GM12878 (cell line): ENCODE results near the gene WTAP. TPM values are rescaled to one million over a fixed set of nuclear protein-coding genes. Genes with fewer than 3 reads are reported as not detected.
A peak's percentile ranks its signal among the peaks of the same experiment; 100 is the strongest.

ENCODE experiments used
- BACH1 ChIP-seq: fragments of 450-650 bp; IDR thresholded peaks from 2 replicates; pipeline ENCODE4 v1.6.1; 2017; ENCODE audit warnings: mild to moderate bottlenecking, borderline replicate concordance
- BHLHE40 ChIP-seq, 2 experiments: fragments of 450-650 bp in 1 of 2; IDR thresholded peaks; 2 replicates each; pipeline ENCODE4 v1.6.1; 2011 to 2017; ENCODE audit warnings: low read depth in 2 of 2, borderline replicate concordance in 1 of 2, improper control_type of control experiment in 1 of 2, low read length in 1 of 2, mild to moderate bottlenecking in 1 of 2
- BRCA1 ChIP-seq: IDR thresholded peaks from 2 replicates; pipeline ENCODE4 v1.6.1; 2011; ENCODE audit warnings: low read depth, low read length, improper control_type of control experiment
- CHD4 ChIP-seq: fragments of 200-600 bp; sonication (generic); IDR thresholded peaks from 2 replicates; pipeline ENCODE4 v1.6.1; 2016; ENCODE audit warnings: mild to moderate bottlenecking
- E4F1 ChIP-seq: fragments of 450-650 bp; IDR thresholded peaks from 2 replicates; pipeline ENCODE4 v1.6.1; 2018; ENCODE audit warnings: borderline replicate concordance, mild to moderate bottlenecking; ENCODE audit not compliant: partially characterized antibody
- EP300 ChIP-seq, 2 experiments: fragments of 150-350 bp in 1 of 2; IDR thresholded peaks; 2 replicates each; pipeline ENCODE4 v1.6.1; 2011 to 2012; ENCODE audit warnings: low read depth in 2 of 2, low read length in 2 of 2, borderline replicate concordance in 1 of 2, improper control_type of control experiment in 1 of 2, inconsistent platforms in 1 of 2; ENCODE audit not compliant: control insufficient read depth in 1 of 2
- MTA2 ChIP-seq: fragments of 450-650 bp; IDR thresholded peaks from 2 replicates; pipeline ENCODE4 v1.6.1; 2016; ENCODE audit warnings: low read depth, mild to moderate bottlenecking, moderate library complexity
- NFYA ChIP-seq: IDR thresholded peaks from 2 replicates; pipeline ENCODE4 v1.6.1; 2011; ENCODE audit warnings: low read depth, mild to moderate bottlenecking, low read length, improper control_type of control experiment, borderline replicate concordance
- NR2C1 ChIP-seq: fragments of 450-650 bp; IDR thresholded peaks from 2 replicates; pipeline ENCODE4 v1.6.1; 2017; ENCODE audit warnings: antibody characterized with exemption, mild to moderate bottlenecking, moderate library complexity
- NR2C2 ChIP-seq: IDR thresholded peaks from 2 replicates; pipeline ENCODE4 v1.6.1; 2011; ENCODE audit warnings: borderline replicate concordance, low read depth; ENCODE audit not compliant: control insufficient read depth, insufficient read length
- PAX8 ChIP-seq: fragments of 450-650 bp; IDR thresholded peaks from 2 replicates; pipeline ENCODE4 v1.6.1; 2017; ENCODE audit warnings: mild to moderate bottlenecking, moderate library complexity
- POU2F2 ChIP-seq: IDR thresholded peaks from 3 replicates; pipeline ENCODE4 v1.6.1; 2011; ENCODE audit warnings: low read depth, mild to moderate bottlenecking, low read length, borderline replicate concordance
- PRDM15 ChIP-seq: fragments of 450-650 bp; formaldehyde crosslinking; IDR thresholded peaks from 2 replicates; pipeline ENCODE4 v1.4.0; 2020; ENCODE audit warnings: mild to moderate bottlenecking, moderate library complexity
- RELA ChIP-seq: fragments of 450-650 bp; IDR thresholded peaks from 2 replicates; pipeline ENCODE4 v1.8.0; 2014; ENCODE audit warnings: borderline replicate concordance; ENCODE audit not compliant: partially characterized antibody
- SMARCA5 ChIP-seq: fragments of 450-650 bp; IDR thresholded peaks from 2 replicates; pipeline ENCODE4 v1.6.1; 2017; ENCODE audit warnings: mild to moderate bottlenecking
- STAT1 ChIP-seq: fragments of 450-650 bp; conservative IDR thresholded peaks from 2 replicates; pipeline ENCODE4 v1.6.1; 2014; ENCODE audit warnings: antibody characterized with exemption, mild to moderate bottlenecking
- TBL1XR1 ChIP-seq: IDR thresholded peaks from 2 replicates; pipeline ENCODE4 v1.6.1; 2012; ENCODE audit warnings: low read depth, low read length, improper control_type of control experiment
- ZNF24 ChIP-seq: fragments of 450-650 bp; IDR thresholded peaks from 2 replicates; pipeline ENCODE4 v1.6.1; 2017; ENCODE audit warnings: antibody characterized with exemption, mild to moderate bottlenecking
- polyA plus RNA-seq, 11 experiments: library from polyadenylated mRNA; depleted of rRNA in 4 of 11; unstranded in 6 of 11; stranded (reverse) in 5 of 11; fragments of >200 nt; fragmentation: Nextera tagmentation in 4 of 11; fragmentation: Illumina TruSeq in 1 of 11; extraction: Ambion mirVana in 4 of 11; extraction: Trizol in 1 of 11; gene quantifications; 1 replicate in 1 of 11; 2 replicates in 10 of 11; pipeline versions ENCODE4 v1.2.1 to v1.2.3, GENCODE V29; 2011 to 2016; ENCODE audit warnings: inconsistent platforms in 2 of 11, missing spikeins in 2 of 11, low read depth in 1 of 11
- total RNA-seq, 4 experiments: library from RNA; depleted of rRNA in 3 of 4; stranded (reverse); fragments of >200 nt in 3 of 4; fragmentation: Illumina TruSeq in 1 of 4; extraction: Trizol in 1 of 4; gene quantifications; 2 replicates each; pipeline versions ENCODE4 v1.2.1 to v1.2.3, GENCODE V29; 2013 to 2021
- TF ChIP-seq, protein P1 (sequence below): fragments of 450-650 bp; IDR thresholded peaks from 2 replicates; pipeline ENCODE4 v1.6.1; 2017; ENCODE audit warnings: mild to moderate bottlenecking, moderate library complexity

The WTAP gene
- total and polyA plus RNA-seq, 10 of the 15 experiments (the other 5 are each of a cell fraction or from before 2014, with no cell fraction given): 38.7 to 132 (median 83.1) TPM

DNA sequence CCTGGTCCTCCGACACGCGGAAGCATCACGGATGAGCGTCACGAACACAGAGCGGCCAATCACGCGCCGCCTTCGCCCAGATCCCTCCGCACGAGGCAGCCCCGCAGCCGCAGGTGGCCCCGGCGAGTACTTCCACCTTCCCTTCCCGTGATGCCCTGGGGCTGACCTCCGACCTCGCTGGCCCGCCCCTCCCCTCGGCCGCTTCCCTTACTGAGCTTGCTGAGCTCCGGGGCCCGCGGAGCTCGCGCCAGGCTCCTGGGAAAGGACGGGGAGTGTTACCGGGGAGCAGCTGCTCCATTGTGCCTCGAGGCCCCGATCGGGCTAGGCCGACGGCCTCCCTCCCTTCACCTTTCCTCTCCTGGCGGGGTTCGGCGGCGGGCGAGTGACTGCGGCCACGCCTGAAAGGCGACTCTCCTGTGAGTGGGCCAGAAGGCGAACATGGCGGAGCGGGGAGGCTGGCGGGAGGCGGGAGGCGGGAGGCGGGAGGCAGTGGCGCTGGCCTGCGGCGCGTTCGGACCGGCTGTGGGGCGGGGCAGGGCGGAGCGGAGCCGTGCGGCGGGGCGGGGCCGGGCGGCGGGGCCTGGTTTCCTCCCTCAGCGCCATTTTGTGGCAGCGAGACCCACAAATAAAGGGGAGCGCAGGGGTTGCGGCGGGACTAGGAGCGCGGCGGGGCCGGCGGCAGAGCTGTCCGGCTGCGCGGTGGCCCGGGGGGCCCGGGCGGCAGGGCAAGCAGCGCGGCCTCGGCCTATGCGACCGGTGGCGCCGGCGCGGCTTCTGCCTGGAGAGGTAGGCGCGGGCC is at the start of gene WTAP (continued):
- TF ChIP-seq, protein P1, sequence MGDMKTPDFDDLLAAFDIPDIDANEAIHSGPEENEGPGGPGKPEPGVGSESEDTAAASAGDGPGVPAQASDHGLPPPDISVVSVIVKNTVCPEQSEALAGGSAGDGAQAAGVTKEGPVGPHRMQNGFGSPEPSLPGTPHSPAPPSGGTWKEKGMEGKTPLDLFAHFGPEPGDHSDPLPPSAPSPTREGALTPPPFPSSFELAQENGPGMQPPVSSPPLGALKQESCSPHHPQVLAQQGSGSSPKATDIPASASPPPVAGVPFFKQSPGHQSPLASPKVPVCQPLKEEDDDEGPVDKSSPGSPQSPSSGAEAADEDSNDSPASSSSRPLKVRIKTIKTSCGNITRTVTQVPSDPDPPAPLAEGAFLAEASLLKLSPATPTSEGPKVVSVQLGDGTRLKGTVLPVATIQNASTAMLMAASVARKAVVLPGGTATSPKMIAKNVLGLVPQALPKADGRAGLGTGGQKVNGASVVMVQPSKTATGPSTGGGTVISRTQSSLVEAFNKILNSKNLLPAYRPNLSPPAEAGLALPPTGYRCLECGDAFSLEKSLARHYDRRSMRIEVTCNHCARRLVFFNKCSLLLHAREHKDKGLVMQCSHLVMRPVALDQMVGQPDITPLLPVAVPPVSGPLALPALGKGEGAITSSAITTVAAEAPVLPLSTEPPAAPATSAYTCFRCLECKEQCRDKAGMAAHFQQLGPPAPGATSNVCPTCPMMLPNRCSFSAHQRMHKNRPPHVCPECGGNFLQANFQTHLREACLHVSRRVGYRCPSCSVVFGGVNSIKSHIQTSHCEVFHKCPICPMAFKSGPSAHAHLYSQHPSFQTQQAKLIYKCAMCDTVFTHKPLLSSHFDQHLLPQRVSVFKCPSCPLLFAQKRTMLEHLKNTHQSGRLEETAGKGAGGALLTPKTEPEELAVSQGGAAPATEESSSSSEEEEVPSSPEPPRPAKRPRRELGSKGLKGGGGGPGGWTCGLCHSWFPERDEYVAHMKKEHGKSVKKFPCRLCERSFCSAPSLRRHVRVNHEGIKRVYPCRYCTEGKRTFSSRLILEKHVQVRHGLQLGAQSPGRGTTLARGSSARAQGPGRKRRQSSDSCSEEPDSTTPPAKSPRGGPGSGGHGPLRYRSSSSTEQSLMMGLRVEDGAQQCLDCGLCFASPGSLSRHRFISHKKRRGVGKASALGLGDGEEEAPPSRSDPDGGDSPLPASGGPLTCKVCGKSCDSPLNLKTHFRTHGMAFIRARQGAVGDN: peak; percentile 98
- TF ChIP-seq TBL1XR1 (peak; percentile 86), RELA (peak; percentile 71), BHLHE40 (IDR thresholded peaks at IDR 0.05; ENCODE audit: borderline replicate concordance in 1 of 2, low read depth in 2 of 2, low read length in 1 of 2) (peak; percentile 78 to 91), BACH1 (peak; percentile 94), CHD4 (no peak), NR2C2 (peak; percentile 93), ZNF24 (0 out of 2 replicates have a peak, but pooled peaks have one; percentile 16), POU2F2 (peak; percentile 72; the same call in 2 of the 3 replicates), NFYA (no peak; the same call in 1 of the 2 replicates), EP300 (IDR thresholded peaks at IDR 0.05; ENCODE audit: borderline replicate concordance in 1 of 2, control insufficient read depth in 1 of 2, low read depth in 2 of 2, low read length in 2 of 2) (no peak), STAT1 (peak; percentile 74; the same call in 1 of the 2 replicates), PAX8 (no peak), MTA2 (peak; percentile 84), PRDM15 (peak; percentile 43; the same call in 1 of the 2 replicates), NR2C1 (peak; percentile 98), SMARCA5 (peak; percentile 86), BRCA1 (peak; percentile 14; the same call in 1 of the 2 replicates), E4F1 (peak; percentile 45)
